ENCODE data around the gene TTF2.

The TTF2 gene

GRCh38 chr1:117058810-117059209 lies 1.3 kb upstream of the TTF2 start:
- ChIA-PET CTCF (no interaction called here), POLR2A (interaction anchor here (1.6 to 2.3 kb wide), 6 partner anchors 12 to 387 kb away, joined by 3 to 16 read pairs (median 11); no protein-coding TSS in a partner anchor)
- no peak for DNase-seq (ENCODE audit: extremely low spot score)
- TF ChIP-seq ELF4 (IDR thresholded peaks at IDR 0.05) (no peak), BHLHE40 (IDR thresholded peaks at IDR 0.05; ENCODE audit: borderline replicate concordance) (no peak), SUZ12 (IDR thresholded peaks at IDR 0.05) (no peak), HDGF (IDR thresholded peaks at IDR 0.05; ENCODE audit: borderline replicate concordance) (no peak), FOXM1 (IDR thresholded peaks at IDR 0.05; ENCODE audit: borderline replicate concordance) (no peak), PKNOX1 (IDR thresholded peaks at IDR 0.05) (no peak), NFRKB (IDR thresholded peaks at IDR 0.05) (no peak), SP1 (IDR thresholded peaks at IDR 0.05) (no peak), FOXK2 (IDR thresholded peaks at IDR 0.05) (no peak), CTBP1 (IDR thresholded peaks at IDR 0.05; ENCODE audit: borderline replicate concordance) (no peak), ZNF384 (IDR thresholded peaks at IDR 0.05) (no peak), TARDBP (IDR thresholded peaks at IDR 0.05) (no peak), FOXA1 (IDR thresholded peaks at IDR 0.05) (no peak), L3MBTL2 (conservative IDR thresholded peaks at IDR 0.05) (no peak)

- TF ChIP-seq PKNOX1 (IDR thresholded peaks at IDR 0.05) = no peak
- TF ChIP-seq BHLHE40 (IDR thresholded peaks at IDR 0.05; ENCODE audit: borderline replicate concordance) = no peak
- no peak for TF ChIP-seq ARNT (IDR thresholded peaks at IDR 0.05)
- TF ChIP-seq NFRKB (IDR thresholded peaks at IDR 0.05) = no peak
- TF ChIP-seq LEF1 (IDR thresholded peaks at IDR 0.05; ENCODE audit: borderline replicate concordance) = no peak
- no peak for TF ChIP-seq SP1 (IDR thresholded peaks at IDR 0.05)
- TF ChIP-seq TARDBP (IDR thresholded peaks at IDR 0.05) = no peak
- no peak for TF ChIP-seq FOXM1 (IDR thresholded peaks at IDR 0.05; ENCODE audit: borderline replicate concordance)
- no peak for TF ChIP-seq ZNF384 (IDR thresholded peaks at IDR 0.05)
- no peak for TF ChIP-seq ELF4 (IDR thresholded peaks at IDR 0.05)
- TF ChIP-seq HDGF (IDR thresholded peaks at IDR 0.05; ENCODE audit: borderline replicate concordance) = no peak
- TF ChIP-seq SUZ12 (IDR thresholded peaks at IDR 0.05) = no peak
- TF ChIP-seq FOXK2 (IDR thresholded peaks at IDR 0.05) = no peak
- no peak for TF ChIP-seq L3MBTL2 (conservative IDR thresholded peaks at IDR 0.05)
- TF ChIP-seq CTBP1 (IDR thresholded peaks at IDR 0.05; ENCODE audit: borderline replicate concordance) = no peak
- TF ChIP-seq FOXA1 (IDR thresholded peaks at IDR 0.05) = no peak
- peak; percentile 52 for DNase-seq (ENCODE audit: extremely low spot score)
- ChIA-PET POLR2A (interaction anchor here (0.7 to 2.3 kb wide), 23 partner anchors 8 to 488 kb away, joined by 3 to 16 read pairs (median 7); partner anchors contain the start of genes CD58 and IGSF3), CTCF (interaction anchor here (1.0 kb wide), 1 partner anchor 9 kb away, joined by 3 read pairs; no protein-coding TSS in a partner anchor)
These were observed 820 bp upstream of the TTF2 start for GRCh38 chr1:117059334-117059677.

- no peak for TF ChIP-seq BHLHE40 (IDR thresholded peaks at IDR 0.05; ENCODE audit: borderline replicate concordance)
- peak; percentile 4; the same call in 1 of the 2 replicates for TF ChIP-seq PKNOX1 (IDR thresholded peaks at IDR 0.05)
- TF ChIP-seq SUZ12 (IDR thresholded peaks at IDR 0.05) = no peak
- TF ChIP-seq ELF4 (IDR thresholded peaks at IDR 0.05) = 0 out of 2 replicates have a peak, but pooled peaks have one; percentile 8
- peak; percentile 81 for TF ChIP-seq L3MBTL2 (conservative IDR thresholded peaks at IDR 0.05)
- peak; percentile 62 for DNase-seq (ENCODE audit: extremely low spot score)
- POLR2A ChIA-PET = interaction anchor here (0.6 to 2.3 kb wide), 53 partner anchors 9 to 819 kb away, joined by 3 to 16 read pairs (median 4); partner anchors contain the start of genes CD2, CD58, IGSF3 and MAN1A2
- CTCF ChIA-PET = interaction anchor here (0.5 to 1.3 kb wide), 5 partner anchors 7 to 335 kb away, joined by 3 to 5 read pairs (median 4); no protein-coding TSS in a partner anchor
These were observed 553 bp downstream of the TTF2 start for GRCh38 chr1:117060441-117061317.

GRCh38 chr1:117061986-117062415 lies 1.9 kb downstream of the TTF2 start:
- no peak for DNase-seq (ENCODE audit: extremely low spot score)
- TF ChIP-seq CTBP1 (IDR thresholded peaks at IDR 0.05; ENCODE audit: borderline replicate concordance) = no peak
- no peak for TF ChIP-seq ZNF384 (IDR thresholded peaks at IDR 0.05)
- no peak for TF ChIP-seq TARDBP (IDR thresholded peaks at IDR 0.05)
- TF ChIP-seq SP1 (IDR thresholded peaks at IDR 0.05) = no peak
- TF ChIP-seq SUZ12 (IDR thresholded peaks at IDR 0.05) = no peak
- no peak for TF ChIP-seq PKNOX1 (IDR thresholded peaks at IDR 0.05)
- no peak for TF ChIP-seq LEF1 (IDR thresholded peaks at IDR 0.05; ENCODE audit: borderline replicate concordance)
- TF ChIP-seq NFRKB (IDR thresholded peaks at IDR 0.05) = no peak
- no peak for TF ChIP-seq BHLHE40 (IDR thresholded peaks at IDR 0.05; ENCODE audit: borderline replicate concordance)
- TF ChIP-seq ELF4 (IDR thresholded peaks at IDR 0.05) = no peak
- no peak for TF ChIP-seq FOXA1 (IDR thresholded peaks at IDR 0.05)
- TF ChIP-seq ARNT (IDR thresholded peaks at IDR 0.05) = no peak
- ChIA-PET POLR2A (no interaction called here), CTCF (no interaction called here)

GRCh38 chr1:117066367-117066766 lies 6.2 kb downstream of the TTF2 start:
- DNase-seq (ENCODE audit: extremely low spot score) = no peak
- POLR2A ChIA-PET = no interaction called here
- CTCF ChIA-PET = interaction anchor here (1.9 to 3.7 kb wide), 2 partner anchors 62 to 218 kb away, joined by 13 to 21 read pairs; no protein-coding TSS in a partner anchor
- TF ChIP-seq ZNF384 (IDR thresholded peaks at IDR 0.05) (no peak), CTBP1 (IDR thresholded peaks at IDR 0.05; ENCODE audit: borderline replicate concordance) (no peak), FOXK2 (IDR thresholded peaks at IDR 0.05) (no peak), HDGF (IDR thresholded peaks at IDR 0.05; ENCODE audit: borderline replicate concordance) (no peak), ELF4 (IDR thresholded peaks at IDR 0.05) (no peak), BHLHE40 (IDR thresholded peaks at IDR 0.05; ENCODE audit: borderline replicate concordance) (no peak), ARNT (IDR thresholded peaks at IDR 0.05) (no peak), TARDBP (IDR thresholded peaks at IDR 0.05) (no peak), FOXM1 (IDR thresholded peaks at IDR 0.05; ENCODE audit: borderline replicate concordance) (no peak), SUZ12 (IDR thresholded peaks at IDR 0.05) (no peak), PKNOX1 (IDR thresholded peaks at IDR 0.05) (no peak)
